GM19438 (cell line): ENCODE measurements around the gene MPZL1.

Experiments
- ATAC-seq: cut with Tn5 transposase; IDR thresholded peaks from one replicate; pipeline ENCODE4 v1.9.1; 2021; ENCODE audit warnings: low read depth; ENCODE audit not compliant: unreplicated experiment

Gene MPZL1

GRCh38 chr1:167694691-167695090 is 27.1 kb upstream of the MPZL1 start:
- ATAC-seq: no peak

GRCh38 chr1:167695147-167695546 is 26.6 kb upstream of the MPZL1 start:
- no peak for ATAC-seq

- ATAC-seq: no peak
Measured at GRCh38 chr1:167695756-167696561, 25.8 kb upstream of the MPZL1 start.

DNA sequence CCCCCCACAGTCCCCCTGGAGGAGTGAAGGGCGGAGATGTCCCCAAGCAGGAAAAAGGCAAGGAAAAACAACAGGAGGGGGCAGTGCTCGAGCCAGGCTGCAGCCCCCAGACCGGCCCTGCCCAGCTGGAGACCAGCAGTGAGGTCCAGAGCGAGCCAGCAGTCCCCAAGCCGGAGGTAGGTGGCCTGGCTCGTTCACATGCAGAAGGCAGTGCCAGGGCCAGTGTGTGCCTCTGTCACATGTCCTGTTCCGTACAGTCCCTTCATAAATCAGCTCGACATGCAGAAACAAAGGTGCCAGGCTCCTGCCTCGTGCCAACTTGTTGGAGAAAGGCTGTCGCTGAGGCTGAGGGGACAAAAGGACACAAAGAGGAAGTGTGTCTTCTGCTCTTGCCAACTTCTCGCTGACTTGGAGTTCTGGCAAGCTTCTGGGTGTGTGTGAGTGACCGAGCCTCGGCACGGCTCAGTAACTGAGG is 24.1 kb upstream of the MPZL1 start:
- ATAC-seq: no peak

GRCh38 chr1:167698313-167698712 is 23.5 kb upstream of the MPZL1 start:
- ATAC-seq: no peak

GRCh38 chr1:167701510-167701909 is 20.3 kb upstream of the MPZL1 start:
- ATAC-seq: no peak

DNA sequence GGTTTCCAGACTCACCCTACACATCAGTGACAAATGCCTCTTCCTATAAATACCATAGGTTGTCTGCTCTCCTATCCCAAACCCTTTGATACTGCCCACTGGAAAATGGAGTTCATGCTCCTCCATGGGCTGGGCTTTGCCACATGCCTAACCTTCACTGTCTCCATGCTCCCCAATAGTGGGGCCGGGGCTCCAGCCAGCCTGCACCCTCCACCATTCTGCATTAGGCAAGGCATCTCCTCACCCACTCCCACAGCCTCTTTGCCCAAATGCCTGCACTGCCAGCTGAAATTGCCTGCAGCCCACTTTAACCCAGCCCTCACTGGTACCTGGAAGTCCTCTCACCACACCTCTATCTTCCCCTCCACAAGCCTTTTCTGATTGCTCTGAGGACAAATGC is 18.2 kb upstream of the MPZL1 start:
- no peak for ATAC-seq

GRCh38 chr1:167704715-167705114 is 17.1 kb upstream of the MPZL1 start:
- ATAC-seq: no peak

- ATAC-seq: no peak
Measured at GRCh38 chr1:167705250-167705649, 16.5 kb upstream of the MPZL1 start.

GRCh38 chr1:167706363-167706762 is 15.4 kb upstream of the MPZL1 start:
- ATAC-seq: no peak

GRCh38 chr1:167706931-167707877 is 14.6 kb upstream of the MPZL1 start:
- peak; percentile 59 for ATAC-seq

DNA sequence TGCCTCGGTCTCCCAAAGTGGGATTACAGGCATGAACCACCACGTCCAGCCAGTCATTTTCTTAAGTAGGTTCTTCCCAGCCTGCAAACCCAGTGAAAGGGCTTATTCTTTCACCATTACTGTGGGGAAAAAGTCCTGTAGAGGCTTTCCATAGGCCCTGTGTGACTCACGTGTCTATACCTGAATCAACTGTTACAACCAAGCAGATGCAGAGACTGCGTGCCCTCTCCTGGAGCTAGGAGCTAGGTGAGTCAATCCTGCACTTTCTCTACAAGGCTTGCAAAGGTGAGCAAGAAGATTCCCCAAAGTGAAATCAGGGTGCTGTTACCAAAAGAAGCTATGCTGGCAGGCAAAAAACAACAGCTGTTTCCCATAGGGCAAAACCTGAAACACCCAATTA is 13.8 kb upstream of the MPZL1 start:
- ATAC-seq: no peak

DNA sequence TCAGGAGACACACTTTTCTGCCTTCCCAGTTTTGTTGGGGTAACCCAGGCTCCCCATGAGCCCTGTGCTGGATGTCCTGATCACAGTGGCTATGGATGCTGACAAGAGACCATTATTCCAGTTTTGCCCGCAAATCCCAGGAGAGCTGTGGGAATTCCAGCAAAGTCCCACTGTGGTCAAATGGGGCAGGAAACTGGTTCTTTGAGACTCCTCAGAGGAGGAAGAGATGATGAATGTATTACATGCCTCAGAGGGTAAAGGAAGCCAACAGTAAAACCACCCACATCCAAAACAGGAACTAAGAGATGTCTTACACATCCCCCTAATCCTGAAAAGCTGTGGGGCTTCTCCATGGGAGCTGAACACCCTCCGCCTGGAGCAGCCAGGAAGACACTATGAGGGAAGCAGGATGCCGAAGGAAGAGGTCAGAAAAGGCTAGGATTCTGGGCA is 12.8 kb upstream of the MPZL1 start:
- ATAC-seq: no peak

GRCh38 chr1:167710836-167711235 is 10.9 kb upstream of the MPZL1 start:
- ATAC-seq: no peak

- ATAC-seq: no peak
Measured at GRCh38 chr1:167711797-167712196, 10.0 kb upstream of the MPZL1 start.

- ATAC-seq: no peak
Measured at GRCh38 chr1:167713330-167714081, 8.3 kb upstream of the MPZL1 start.

DNA sequence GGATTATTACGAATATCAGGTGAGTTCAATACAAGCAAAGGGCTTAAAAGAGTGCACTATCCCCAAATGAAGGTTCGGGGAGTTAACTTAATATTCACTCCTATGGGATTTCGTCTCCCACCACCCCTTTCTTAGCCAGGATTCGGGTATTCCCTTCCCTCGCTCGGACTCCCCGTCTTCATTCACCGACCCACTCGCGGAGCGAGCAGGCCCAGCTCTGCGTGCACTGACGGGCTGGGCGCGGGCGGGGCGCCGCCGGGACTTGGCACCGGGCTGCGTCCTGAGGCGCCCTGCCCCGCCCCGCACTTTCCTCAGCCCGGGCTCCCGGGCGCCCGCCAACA is 7.7 kb upstream of the MPZL1 start:
- ATAC-seq: peak; percentile 47

- ATAC-seq: peak; percentile 48
Measured at GRCh38 chr1:167714439-167715156, 7.2 kb upstream of the MPZL1 start.

DNA sequence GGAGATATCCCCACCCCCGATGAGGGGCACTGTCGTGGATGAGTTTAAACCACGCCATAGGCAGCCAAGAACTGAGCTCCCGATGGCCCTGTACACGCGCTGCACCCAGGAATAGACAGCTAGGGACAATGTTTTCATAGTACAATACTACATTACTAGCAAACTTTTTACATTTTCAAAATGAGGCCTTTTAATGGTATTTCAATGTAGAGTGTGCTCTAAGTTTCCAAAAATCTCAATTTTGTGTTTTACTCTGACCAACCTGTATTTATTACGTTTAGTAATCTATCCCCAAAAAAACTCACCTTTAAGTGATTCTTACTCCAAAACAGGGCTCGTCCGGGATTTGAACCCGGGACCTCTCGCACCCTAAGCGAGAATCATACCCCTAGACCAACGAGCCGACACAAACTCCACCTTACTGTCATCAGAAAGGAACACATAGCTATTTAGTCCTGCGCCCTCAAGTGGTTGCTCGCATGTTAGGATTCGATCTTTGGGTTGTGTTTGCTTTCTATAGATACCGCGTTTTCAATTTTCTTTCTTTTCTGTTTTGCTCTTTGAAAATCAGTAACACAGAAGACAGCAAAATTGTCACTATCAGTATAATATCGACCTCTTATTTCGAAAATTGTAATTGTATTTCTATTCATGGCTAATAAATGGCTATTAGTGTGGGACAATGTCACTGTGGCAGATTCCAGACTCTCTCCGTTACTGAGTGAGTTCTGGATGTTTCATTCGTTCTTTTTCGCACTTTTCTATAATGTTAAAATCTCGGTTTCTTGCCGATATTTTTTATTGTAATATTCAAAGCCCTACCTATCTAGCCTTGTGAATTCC is 6.4 kb upstream of the MPZL1 start:
- ATAC-seq: peak; percentile 26

GRCh38 chr1:167716000-167716271 is 5.8 kb upstream of the MPZL1 start:
- ATAC-seq: no peak
